Gastrocnemius medialis (tissue), 4 donors: ENCODE measurements around the gene JMJD1C.

Source experiments
- POLR2A ChIP-seq, 2 donors: fragments of 450-650 bp; IDR thresholded peaks; one replicate each; pipeline ENCODE4 v1.6.1; 2017; ENCODE audit warnings: antibody characterized with exemption in 2 of 2, mild to moderate bottlenecking in 2 of 2, moderate library complexity in 2 of 2
- TF ChIP-seq, protein P1 (sequence below), 5 experiments: fragments of 450-650 bp in 3 of 5; fragments of 200-600 bp in 2 of 5; sonication (generic) in 2 of 5; IDR thresholded peaks in 4 of 5; conservative IDR thresholded peaks in 1 of 5; 1 replicate in 4 of 5; 2 replicates in 1 of 5; pipeline ENCODE4 v1.5.1; 2016 to 2019; ENCODE audit warnings: antibody characterized with exemption in 5 of 5, mild to moderate bottlenecking in 3 of 5, moderate library complexity in 3 of 5

- TF ChIP-seq, protein P1, sequence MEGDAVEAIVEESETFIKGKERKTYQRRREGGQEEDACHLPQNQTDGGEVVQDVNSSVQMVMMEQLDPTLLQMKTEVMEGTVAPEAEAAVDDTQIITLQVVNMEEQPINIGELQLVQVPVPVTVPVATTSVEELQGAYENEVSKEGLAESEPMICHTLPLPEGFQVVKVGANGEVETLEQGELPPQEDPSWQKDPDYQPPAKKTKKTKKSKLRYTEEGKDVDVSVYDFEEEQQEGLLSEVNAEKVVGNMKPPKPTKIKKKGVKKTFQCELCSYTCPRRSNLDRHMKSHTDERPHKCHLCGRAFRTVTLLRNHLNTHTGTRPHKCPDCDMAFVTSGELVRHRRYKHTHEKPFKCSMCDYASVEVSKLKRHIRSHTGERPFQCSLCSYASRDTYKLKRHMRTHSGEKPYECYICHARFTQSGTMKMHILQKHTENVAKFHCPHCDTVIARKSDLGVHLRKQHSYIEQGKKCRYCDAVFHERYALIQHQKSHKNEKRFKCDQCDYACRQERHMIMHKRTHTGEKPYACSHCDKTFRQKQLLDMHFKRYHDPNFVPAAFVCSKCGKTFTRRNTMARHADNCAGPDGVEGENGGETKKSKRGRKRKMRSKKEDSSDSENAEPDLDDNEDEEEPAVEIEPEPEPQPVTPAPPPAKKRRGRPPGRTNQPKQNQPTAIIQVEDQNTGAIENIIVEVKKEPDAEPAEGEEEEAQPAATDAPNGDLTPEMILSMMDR (IDR thresholded peaks at IDR 0.05 in 4 of 5, conservative IDR thresholded peaks at IDR 0.05 in 1 of 5), result no peak
- TF ChIP-seq POLR2A (IDR thresholded peaks at IDR 0.05), result no peak
These were observed 38.5 kb upstream of the JMJD1C start for GRCh38 chr10:63504145-63504881.
